GM10847 (cell line): ENCODE measurements around the gene GRIN2C.

Experiments used
- POLR2A ChIP-seq: IDR thresholded peaks from 2 replicates; pipeline ENCODE4 v1.6.1; 2011; ENCODE audit not compliant: insufficient read length; ENCODE audit errors: extremely low read depth

The GRIN2C gene

DNA sequence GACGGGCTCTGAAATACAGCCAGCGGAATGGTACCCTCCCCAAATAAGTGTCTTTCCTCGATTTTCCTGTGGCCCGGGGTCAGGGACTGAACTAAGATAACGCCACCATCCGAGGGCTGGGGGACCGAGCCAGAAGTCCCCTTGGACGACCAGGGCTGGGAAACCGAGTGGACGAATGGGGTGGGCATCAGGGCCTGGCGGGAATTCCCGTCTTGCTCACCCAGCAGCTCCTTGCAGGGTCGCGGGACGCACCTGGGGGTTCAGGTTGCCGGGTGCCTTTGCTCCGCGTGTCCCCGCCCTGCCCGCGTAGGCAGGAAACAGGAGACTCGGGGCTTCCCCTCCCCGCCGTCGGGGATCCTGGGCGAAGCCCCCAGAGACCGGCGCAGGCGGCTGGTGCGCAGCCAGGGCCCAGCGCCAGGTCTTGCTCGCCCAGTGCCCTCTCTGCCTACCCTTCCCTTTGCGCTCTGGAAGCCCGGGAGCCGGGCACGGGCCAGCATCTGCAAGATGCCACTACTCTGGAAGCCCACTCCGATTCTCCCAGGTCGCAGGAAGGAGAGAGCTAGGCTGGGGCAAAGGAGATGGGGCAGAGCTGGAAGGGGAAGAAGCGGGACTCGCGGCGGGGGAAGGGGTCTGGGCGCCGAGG, 665 bp upstream of the GRIN2C start:
- no peak for TF ChIP-seq POLR2A

DNA sequence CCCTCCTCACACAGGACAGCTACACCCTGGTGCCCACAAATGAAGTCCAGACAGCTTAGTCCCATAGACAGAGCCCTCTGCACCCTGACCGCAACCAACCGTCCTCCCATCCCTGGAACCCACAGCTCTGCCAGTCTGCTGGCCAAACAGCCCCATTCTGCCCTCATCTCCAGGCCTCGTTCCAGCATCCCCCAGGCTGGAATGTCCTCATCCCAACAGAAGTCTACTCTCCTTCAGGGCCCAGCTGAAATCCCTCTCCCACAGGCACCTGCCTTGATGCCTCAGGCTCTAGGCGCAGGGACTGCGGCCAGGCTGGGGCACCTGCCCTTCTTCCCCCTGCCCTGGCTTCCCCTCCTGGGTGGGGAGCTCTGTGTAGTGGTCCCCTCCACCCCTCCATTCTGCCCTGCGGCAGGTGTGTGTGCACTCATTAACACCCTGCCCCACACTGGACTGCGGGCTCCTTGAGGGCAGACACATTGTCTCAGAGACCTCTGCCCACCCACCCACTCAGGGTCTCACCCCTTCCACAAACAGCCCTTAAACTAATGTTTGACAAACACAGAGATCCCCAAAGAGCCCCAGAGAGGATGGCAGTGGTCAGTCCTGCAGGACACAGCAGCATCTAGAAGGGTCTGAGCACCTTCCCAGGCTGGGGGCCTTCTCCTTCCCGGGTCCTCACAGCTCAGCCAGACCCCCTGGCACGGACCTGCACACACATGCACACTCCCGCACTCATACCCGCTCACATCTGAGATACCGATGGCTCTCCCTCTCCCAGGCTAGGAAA, 820 bp downstream of the GRIN2C start:
- no peak for TF ChIP-seq POLR2A

DNA sequence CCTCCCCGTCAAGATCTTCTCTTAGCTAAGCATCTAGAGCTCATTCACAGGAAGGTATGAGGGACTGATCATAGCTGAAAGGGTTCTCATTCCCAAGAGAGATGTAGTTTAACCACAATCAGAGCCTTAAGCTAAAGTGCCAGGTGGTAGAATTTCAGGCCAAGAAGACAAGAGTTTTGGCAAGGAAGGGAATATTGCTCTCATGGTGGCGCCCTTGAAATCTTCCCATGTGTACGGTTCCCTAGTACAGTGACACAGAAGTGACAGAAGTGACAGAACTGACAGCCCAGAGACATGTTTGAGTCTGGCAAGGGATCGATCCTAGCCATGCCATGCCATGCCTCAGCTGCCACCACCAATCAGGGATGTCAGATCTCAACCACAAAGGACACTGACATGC, 2.5 kb downstream of the GRIN2C start:
- TF ChIP-seq POLR2A: no peak

DNA sequence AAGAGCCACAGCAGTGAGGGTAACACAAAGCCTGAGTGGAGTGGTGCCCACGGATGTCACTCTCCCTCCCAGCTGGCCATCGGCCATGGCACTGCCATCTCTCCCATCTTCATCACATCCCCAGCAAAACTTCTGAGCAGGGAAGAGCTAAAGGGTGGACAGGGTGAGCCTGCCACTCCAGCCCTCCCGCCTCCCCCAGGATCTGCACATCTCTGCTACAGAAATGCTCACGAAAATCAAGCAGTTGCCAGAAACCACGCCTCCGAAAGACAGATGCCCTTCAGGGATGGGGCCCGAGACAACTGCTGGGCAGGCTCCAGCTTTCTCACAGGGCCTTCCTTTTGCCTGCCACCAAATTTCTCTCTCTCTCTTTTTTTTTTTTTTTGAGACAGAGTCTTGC, 3.6 kb downstream of the GRIN2C start:
- no peak for TF ChIP-seq POLR2A

DNA sequence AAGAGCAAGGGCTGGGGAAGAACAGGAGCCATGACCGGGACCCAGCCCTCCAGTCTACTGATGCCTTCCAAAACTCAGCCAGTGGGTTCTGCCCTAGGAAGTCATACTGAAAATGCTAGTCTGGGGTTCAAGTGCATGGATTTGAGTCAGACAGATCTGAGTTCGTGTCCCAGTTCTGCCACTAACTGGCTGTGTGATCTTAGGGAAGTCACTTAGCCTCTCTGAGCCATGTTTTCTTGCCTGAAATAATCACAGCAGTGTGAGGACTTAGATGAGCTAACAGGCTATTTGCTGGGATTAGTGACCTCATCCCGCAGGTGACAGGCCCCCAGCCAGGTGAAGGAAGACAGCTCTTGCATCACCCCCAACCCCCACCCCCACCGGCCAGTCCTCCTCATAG, 4.4 kb downstream of the GRIN2C start:
- TF ChIP-seq POLR2A: no peak

DNA sequence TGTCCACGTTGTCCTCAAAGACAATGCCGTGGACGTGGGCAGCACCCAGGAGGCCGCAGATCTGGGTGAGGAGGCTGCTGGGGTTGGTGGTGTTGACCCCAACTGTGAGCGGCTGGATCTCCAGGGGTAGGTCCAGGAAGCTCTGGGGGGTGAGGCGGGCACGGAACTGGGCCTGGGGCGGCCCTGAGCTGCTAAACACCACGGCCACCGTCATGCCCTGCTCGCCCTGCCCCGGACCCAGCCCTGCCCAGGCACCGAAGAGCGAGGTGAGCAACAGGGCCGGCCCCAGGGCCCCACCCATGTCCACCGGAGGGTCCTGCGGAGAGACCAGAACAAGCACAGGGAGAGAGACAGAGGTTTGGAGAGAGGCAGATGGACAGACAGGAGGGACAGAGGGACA, 4.9 kb downstream of the GRIN2C start:
- no peak for TF ChIP-seq POLR2A

DNA sequence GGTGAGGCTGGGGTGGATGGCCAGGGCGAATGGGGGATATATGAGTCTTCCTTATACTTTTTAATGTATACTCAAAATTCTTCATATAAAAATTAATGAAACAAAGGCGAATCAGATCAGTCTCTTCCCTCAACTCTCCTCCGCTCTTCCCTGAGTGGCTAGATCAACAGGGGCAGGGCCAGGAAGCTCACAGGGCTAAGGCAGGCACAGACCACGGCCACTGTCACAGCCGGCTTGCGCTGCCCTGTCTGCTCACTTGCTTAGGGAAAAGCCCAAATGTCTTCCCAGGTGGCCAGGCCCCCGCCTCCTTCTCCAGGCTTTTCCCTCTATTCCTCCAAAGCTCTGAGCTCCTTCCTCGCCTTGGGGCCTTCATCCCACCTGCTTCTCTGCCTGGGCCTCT, 6.0 kb downstream of the GRIN2C start:
- TF ChIP-seq POLR2A: no peak

DNA sequence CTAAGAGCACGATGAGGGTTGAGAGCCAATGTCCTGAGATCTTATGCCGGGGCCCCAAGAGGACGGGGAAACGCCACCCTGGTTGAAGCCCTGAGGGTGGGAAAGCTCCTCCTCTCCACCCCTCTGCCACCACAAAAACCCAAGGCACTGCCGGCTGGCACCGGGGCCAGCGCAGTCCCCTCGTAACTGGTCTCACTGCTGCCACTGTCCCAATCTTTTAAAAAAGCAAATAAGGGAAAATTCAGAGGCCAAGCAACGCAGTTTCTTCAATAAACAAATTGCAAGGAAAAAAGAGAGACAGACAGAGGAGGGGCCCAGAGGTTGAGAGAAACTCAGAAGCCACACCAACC, 6.7 kb downstream of the GRIN2C start:
- TF ChIP-seq POLR2A: no peak

DNA sequence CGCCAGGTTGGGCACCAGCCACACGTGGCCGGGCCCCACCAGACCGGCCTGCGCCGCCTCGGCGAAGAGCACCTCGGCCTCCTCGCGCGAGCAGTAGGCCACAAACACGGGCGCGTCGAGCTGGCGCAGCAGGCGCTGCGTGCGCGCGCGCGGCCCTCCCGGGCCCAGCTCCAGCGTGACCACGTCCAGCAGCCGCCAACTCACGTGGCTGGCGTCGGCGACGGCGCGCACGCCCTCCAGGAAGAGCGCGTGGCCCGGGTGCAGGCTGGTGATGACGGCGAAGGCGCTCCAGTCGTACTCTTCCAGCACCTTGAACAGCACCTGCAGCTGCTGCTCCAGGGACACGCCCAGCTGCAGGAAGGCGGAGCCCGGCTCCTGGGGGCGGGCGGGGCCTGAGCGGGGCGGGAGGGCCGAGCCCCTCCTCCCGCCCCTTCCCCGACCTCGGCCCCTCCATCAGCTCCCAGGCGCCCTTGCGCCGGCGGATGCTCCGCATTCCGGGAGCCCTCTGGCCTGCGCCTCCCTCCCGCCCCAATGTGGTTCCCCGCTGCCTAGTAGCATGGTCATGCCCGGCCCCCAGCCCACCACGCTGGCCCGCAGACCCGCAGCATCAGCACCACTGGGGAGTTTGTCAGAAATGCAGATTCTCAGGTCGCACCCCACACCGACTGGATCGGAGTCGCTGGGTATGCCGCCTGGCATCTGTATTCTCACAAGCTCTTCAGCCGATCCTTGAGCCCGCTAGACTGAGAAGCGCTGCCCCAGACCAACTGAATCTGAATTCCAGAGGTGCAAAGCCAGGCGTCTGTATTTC, 7.2 kb downstream of the GRIN2C start:
- no peak for TF ChIP-seq POLR2A

DNA sequence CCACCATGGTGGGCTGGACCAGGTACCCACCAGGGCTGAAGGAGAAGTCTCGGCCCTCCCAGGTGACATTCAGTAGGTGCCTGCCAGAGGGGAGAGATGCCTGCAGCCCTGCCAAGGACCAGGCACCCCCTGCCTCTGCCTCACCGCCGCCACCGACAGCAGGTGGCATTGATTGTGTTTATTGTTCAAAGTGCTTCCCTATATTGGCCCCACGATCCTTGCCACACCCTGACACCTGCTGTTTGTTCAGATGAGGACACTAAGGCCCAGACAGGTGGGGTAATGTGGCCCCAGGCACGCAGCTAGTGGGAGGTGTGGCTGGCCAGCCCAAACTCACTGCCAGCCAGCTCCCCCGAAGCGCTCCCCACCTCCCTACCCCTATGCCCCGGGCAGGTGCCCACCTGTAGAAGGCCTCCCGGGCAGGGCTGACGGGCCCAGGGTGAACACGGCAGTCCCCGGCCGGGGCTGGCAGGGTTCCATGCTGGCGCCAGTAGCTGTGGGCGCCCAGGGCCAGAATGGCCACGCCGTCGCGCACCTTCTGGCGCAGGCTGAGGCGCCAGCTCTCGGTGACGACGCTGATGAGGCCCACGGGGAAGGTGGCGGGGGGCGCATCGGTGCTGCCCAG, 8.0 kb downstream of the GRIN2C start:
- no peak for TF ChIP-seq POLR2A

DNA sequence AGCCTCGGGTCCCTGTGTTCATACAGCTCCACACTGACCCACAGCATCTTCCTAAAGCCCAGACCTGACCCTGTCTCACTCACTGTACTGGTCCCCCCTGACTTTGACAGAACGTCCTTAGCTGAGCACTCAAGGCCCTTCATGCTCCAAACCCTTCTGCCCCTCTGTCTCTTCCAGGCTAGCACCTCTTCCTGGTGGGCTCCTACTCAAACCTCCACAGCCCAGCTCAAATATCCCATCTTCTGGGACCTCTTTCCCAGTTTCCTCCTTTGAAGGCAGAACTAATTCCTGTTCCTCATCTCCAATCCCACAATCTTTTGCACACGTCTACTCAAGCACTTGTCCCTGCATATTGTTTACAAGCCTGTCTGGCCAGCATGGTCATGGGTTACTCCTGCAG, 8.8 kb downstream of the GRIN2C start:
- TF ChIP-seq POLR2A: no peak

DNA sequence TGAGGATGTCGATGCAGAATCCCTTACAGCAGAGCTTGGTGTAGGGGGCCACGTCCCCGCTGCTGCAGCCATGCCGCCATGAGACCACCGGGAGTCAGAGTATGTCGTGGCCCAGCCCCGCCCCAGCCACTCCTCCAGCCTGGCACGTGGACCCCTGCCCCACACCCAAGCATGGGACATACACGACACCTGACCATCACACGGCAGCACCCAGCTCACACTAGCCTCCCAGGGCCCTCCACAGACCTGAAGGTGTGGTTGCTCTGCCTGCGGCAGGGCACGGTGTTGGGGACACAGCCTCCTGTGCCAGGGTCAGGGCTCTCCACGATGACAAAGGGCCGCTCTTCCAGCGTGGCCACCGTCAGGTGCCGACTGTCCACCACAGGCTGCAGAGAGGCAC, 9.4 kb downstream of the GRIN2C start:
- TF ChIP-seq POLR2A: no peak

DNA sequence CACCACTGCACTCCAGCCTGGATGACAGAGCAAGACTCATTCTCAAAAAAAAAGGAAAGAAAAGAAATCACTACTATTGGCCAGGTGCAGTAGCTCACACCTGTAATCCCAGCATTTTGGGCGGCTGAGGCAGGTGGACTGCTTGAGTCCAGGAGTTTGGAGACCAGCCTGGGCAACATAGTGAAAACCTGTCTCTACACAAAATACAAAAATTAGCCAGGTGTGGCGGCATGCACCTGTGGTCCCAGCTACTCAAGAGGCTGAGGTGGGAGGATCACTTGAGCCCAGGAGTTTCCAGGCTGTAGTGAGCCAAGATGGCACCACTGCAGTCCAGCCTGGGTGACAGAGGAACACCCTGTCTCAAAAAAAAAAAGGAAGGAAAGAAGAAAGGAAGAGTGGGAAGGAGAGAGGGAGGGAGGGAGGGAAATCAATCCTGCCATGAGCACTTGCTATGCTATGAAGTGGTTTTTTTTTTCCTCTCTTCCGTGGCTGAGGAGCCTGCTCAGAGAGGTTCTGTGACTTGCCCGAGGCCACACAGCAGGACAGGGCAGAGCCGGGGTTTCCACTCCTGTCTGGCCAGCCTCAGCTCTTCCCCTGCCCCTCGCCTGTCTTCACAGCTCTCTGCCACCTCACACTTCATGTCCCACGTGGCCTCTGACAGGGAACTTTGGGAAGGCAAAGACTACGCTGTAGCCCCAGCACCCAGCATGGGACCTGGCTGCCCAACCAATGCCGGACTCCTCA, 10.9 kb downstream of the GRIN2C start:
- TF ChIP-seq POLR2A: no peak

DNA sequence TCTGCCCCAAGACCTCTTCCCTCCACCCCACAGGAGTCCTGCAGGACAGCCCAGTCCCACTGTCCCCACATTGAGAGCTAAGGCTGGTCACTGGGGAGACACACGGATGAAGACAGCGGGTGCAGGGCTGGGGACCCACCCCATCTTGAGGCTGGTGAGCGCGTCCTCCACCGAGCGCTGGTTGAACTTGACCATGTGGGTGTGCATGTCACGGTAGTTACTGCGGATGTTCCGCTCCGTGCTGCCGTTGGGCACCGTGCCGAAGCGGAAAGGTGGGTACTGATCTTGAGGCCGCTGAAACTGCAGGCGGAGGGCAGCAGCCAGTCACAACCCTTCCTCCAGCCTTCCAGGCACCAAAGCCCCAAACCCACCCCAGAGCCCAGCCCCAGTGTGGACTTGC, 13.1 kb downstream of the GRIN2C start:
- no peak for TF ChIP-seq POLR2A

DNA sequence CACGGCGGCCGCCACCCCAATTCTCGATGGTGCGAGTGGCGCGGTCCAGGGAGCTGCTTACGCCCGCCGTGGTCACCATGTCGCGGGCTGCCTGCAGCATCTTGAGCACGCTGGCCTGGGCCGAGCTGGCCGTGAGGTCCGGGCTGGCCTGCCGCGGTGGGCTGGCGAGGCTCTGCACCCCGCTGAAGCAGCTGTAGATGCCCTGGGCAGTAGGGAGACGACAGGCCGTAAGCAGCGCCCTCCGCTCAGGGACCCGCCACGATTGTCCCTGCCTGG, 16.4 kb downstream of the GRIN2C start:
- TF ChIP-seq POLR2A: no peak

DNA sequence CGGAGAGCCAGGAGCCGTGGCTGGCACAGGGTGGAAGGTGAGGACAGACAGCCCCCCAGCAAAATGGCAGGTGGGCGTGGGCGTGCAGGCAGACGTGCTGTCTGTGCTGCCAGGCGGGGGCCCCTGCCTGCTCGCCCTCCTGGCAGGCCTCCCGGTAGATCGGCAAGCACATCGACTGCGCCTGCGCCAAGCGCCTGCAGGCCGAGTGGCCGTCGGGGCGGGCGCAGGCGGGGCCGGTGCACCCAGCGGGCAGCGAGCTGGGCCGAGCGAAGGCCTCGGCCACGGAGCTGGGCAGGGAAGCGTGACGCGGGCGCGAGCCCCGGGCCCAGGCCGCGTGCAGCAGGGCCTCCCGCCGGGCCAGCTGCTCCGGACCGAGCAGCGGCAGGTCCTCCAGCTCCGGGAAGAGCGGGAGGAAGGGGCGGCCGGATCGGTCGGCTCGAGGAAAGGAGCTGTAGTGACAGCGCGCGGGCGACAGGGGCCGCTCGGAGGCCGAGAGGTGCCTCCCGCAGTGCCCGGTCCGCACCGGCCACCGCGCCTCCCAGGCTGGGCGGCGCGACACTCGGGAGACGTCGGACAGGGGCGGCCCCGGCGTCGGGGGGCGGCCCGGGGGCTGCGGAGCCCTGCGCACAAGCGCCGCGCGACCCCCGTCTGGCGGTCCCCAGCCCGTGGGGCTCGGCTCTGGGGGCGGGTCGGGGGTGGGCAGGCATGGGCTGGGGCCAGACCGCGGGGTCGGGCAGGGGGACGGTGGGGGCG, 16.9 kb downstream of the GRIN2C start:
- TF ChIP-seq POLR2A: no peak
